Right lobe of liver (tissue), 4 donors: ENCODE measurements around the gene MAP4.

ENCODE experiments used
- POLR2A ChIP-seq: fragments of 450-650 bp; IDR thresholded peaks from one replicate; pipeline ENCODE4 v1.6.1; 2017; ENCODE audit warnings: antibody characterized with exemption, mild to moderate bottlenecking
- TF ChIP-seq, protein P1 (sequence below), 4 donors: fragments of 200-600 bp in 3 of 4; fragments of 450-650 bp in 1 of 4; IDR thresholded peaks; one replicate each; pipeline versions ENCODE4 v1.5.1 to v1.8.0; 2016 to 2022; ENCODE audit warnings: antibody characterized with exemption in 4 of 4, mild to moderate bottlenecking in 2 of 4
- donor health status: DM: no; HTN: no; CAD: no.
- donor health status: DM: no; HTN: no; CAD: no.
- donor health status: DM: no; HTN: yes; CAD: no.

DNA sequence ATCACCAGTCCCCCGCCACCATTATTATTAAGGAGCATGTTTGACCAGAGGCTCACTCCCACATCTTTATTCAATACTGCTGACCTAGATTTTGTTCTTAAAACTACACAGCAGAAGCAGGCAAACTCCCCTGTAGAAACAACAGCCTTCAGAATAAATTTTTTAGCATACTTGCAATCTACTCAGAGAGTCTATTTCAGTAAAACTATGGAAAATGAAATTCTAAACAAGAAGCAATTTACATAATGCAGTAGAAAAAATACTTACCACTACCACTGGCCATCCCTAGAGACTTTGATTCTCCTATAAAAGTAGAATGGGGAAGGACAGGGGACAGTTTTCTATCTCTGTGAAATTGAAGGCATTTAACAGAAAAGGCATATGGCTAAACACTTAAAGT is 76.0 kb downstream of the MAP4 start:
- TF ChIP-seq, protein P1, sequence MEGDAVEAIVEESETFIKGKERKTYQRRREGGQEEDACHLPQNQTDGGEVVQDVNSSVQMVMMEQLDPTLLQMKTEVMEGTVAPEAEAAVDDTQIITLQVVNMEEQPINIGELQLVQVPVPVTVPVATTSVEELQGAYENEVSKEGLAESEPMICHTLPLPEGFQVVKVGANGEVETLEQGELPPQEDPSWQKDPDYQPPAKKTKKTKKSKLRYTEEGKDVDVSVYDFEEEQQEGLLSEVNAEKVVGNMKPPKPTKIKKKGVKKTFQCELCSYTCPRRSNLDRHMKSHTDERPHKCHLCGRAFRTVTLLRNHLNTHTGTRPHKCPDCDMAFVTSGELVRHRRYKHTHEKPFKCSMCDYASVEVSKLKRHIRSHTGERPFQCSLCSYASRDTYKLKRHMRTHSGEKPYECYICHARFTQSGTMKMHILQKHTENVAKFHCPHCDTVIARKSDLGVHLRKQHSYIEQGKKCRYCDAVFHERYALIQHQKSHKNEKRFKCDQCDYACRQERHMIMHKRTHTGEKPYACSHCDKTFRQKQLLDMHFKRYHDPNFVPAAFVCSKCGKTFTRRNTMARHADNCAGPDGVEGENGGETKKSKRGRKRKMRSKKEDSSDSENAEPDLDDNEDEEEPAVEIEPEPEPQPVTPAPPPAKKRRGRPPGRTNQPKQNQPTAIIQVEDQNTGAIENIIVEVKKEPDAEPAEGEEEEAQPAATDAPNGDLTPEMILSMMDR (IDR thresholded peaks at IDR 0.05) = no peak
- TF ChIP-seq POLR2A = no peak
